Measurements from ENCODE around the gene HBD.

The HBD gene

DNA sequence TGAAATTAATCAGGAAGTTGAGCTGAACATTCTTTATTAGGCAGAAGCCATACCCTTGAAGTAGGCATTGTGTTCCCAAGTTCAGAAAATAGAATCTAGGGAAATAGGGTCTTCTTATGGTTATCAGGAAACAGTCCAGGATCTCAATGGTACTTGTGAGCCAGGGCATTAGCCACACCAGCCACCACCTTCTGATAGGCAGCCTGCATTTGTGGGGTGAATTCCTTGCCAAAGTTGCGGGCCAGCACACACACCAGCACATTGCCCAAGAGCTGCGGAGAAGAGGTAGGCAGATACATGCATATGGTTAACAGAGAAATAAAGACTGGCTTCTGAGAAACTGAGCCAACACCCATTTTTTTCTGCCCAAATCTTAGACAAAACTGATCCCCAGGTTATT lies 1.5 kb downstream of the HBD start:
- no peak overlapping the region for H3K4me3 ChIP-seq (ENCODE audit: low read depth, low read length)
- TF ChIP-seq CTCF (IDR thresholded peaks at IDR 0.05; ENCODE audit: borderline replicate concordance, insufficient read depth, low read depth, low read length), result no peak

DNA sequence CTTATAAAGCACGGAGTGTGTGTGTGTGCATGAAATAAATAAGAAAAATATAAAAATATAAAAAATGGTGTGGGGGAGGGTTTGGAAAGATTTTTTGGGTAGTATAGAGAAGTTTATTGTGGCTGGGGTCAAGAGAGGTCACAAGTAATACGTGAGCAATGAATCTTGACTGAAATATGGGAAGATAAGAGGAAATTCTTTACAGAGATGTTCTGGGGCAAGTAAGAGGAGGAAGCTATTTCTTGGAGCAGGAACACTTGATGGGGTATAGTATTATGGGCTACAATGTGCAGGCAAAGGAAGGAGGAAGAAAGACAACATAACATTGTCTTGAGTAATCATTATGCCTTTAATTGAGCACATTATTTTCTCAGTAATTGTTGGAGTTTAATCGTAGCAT lies 2.1 kb downstream of the HBD start:
- no peak for TF ChIP-seq CTCF (IDR thresholded peaks at IDR 0.05; ENCODE audit: borderline replicate concordance, insufficient read depth, low read depth, low read length)
- H3K4me3 ChIP-seq (ENCODE audit: low read depth, low read length), result no peak overlapping the region

GRCh38 chr11:5231111-5231510 lies 3.2 kb downstream of the HBD start:
- TF ChIP-seq CTCF (IDR thresholded peaks at IDR 0.05; ENCODE audit: borderline replicate concordance, insufficient read depth, low read depth, low read length), result no peak

DNA sequence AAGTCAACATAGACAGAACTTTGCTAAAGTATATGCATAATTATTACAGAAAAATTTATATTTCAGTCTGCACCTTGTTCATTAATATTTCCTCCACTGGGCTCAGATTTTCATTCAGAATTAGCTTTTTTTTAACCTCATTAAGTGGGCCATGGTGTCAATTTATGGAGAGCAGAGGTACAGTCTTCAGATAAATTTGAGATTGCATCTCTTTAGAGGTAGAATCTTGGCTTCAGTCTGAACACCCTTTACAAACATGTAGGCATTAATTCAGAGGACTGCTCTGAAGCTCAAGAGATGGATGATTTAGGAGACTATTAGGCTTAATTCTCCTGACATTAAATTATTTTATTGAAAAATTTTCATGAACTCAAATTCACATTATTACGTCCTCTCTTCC lies 4.0 kb downstream of the HBD start:
- no peak overlapping the region for H3K4me3 ChIP-seq (ENCODE audit: low read depth, low read length)
- no peak for TF ChIP-seq CTCF (IDR thresholded peaks at IDR 0.05; ENCODE audit: borderline replicate concordance, insufficient read depth, low read depth, low read length)

More at GRCh38 chr11:5231111-5231510, 3.2 kb downstream of the HBD start:
- H3K4me3 ChIP-seq (ENCODE audit: low read depth, low read length), result no peak overlapping the region

DNA sequence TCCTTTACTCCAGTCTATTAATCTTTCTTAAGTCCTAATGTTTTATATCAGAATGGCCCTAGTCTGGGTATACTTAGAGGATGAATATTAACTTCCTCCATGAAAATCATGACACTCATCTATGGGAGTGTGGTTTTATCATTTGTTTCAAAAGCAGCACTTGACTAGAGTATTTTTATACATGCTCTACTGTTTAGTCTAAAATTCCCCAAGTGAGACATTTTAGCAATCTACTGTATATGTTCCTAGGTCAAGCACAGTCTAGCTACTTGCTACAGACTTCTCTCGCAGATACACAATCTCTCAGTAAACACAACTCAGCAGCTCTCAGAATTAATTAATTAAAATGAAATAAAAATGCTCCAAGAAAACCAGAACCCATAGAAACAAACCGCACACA lies 4.5 kb downstream of the HBD start:
- no peak overlapping the region for H3K4me3 ChIP-seq (ENCODE audit: low read depth, low read length)
- TF ChIP-seq CTCF (IDR thresholded peaks at IDR 0.05; ENCODE audit: borderline replicate concordance, insufficient read depth, low read depth, low read length), result no peak

- H3K4me3 ChIP-seq (ENCODE audit: low read depth, low read length), result no peak overlapping the region
- no peak for TF ChIP-seq CTCF (IDR thresholded peaks at IDR 0.05; ENCODE audit: borderline replicate concordance, insufficient read depth, low read depth, low read length)
These were observed 4.9 kb downstream of the HBD start for GRCh38 chr11:5229356-5229755.

DNA sequence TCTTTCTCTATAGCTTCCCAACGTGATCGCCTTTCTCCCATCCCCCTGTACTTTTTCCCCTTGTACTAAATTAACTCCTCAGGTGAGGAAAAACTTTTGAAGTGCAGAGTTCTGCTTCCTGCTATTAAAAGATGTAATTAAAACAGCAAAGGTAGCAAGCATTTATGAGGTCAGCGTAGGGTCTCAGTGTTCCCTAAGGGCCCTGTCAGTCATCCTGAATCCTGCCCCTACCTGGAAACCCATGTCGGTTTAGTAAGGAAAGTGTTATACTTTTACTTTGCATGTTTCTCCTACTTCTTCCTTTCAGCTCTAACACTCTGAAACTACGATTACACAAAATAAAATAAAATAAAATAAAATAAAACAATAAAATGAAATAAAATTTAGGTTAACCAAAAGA lies 6.2 kb downstream of the HBD start:
- TF ChIP-seq CTCF (IDR thresholded peaks at IDR 0.05; ENCODE audit: borderline replicate concordance, insufficient read depth, low read depth, low read length), result no peak
- H3K4me3 ChIP-seq (ENCODE audit: low read depth, low read length), result no peak overlapping the region
